OCI-LY1 (cell line): ENCODE data around the gene PNPLA6.

Experiments
- EZH2 ChIP-seq: fragments of 200-600 bp; sonication (generic), shearing (Covaris generic); IDR thresholded peaks from 2 replicates; pipeline ENCODE4 v1.8.0; 2017; ENCODE audit warnings: borderline replicate concordance, mixed run types, mild to moderate bottlenecking, antibody characterized with exemption, low read length, moderate library complexity, mixed read lengths
- TF ChIP-seq, protein P1 (sequence below): fragments of 200-600 bp; sonication (generic), shearing (Covaris generic); IDR thresholded peaks from 2 replicates; pipeline ENCODE4 v1.5.1; 2017; ENCODE audit warnings: mild to moderate bottlenecking, antibody characterized with exemption, low read length, moderate library complexity, mixed read lengths

DNA sequence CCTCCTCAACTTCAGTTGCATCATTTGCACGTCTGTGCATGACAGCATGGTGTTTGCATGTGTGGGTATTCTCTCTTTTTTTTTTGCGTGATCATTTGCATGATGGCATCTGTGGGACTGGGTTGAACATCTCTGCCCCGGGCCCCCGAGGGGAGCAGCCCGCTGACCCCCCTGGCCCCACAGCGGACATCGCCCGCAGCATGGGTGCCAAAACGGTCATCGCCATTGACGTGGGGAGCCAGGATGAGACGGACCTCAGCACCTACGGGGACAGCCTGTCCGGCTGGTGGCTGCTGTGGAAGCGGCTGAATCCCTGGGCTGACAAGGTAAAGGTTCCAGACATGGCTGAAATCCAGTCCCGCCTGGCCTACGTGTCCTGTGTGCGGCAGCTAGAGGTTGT lies 23.1 kb downstream of the PNPLA6 start:
- no peak for TF ChIP-seq EZH2
- TF ChIP-seq, protein P1, sequence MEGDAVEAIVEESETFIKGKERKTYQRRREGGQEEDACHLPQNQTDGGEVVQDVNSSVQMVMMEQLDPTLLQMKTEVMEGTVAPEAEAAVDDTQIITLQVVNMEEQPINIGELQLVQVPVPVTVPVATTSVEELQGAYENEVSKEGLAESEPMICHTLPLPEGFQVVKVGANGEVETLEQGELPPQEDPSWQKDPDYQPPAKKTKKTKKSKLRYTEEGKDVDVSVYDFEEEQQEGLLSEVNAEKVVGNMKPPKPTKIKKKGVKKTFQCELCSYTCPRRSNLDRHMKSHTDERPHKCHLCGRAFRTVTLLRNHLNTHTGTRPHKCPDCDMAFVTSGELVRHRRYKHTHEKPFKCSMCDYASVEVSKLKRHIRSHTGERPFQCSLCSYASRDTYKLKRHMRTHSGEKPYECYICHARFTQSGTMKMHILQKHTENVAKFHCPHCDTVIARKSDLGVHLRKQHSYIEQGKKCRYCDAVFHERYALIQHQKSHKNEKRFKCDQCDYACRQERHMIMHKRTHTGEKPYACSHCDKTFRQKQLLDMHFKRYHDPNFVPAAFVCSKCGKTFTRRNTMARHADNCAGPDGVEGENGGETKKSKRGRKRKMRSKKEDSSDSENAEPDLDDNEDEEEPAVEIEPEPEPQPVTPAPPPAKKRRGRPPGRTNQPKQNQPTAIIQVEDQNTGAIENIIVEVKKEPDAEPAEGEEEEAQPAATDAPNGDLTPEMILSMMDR, result no peak
